B cell (primary cell): ENCODE measurements around the gene SPTBN2. TPM values are rescaled to one million over a fixed set of nuclear protein-coding genes. Genes with fewer than 3 reads are reported as not detected.

ENCODE experiments used
- ATAC-seq: fragments of 200-7000 bp; cut with Tn5 transposase; one replicate; pipeline ENCODE4 v1.10.0; 2021; ENCODE audit warnings: low read depth, mild to moderate bottlenecking, moderate number of reproducible peaks, moderate library complexity
- CTCF ChIA-PET: fragments of 350-600 bp; sonication (Branson Sonifier 250); formaldehyde crosslinking; loops from one replicate; lab custom pipeline; 2021; ENCODE audit warnings: antibody characterized with exemption, inconsistent platforms; lab: Charles Lee
- POLR2A ChIA-PET: fragments of 350-600 bp; sonication (Branson Sonifier 250); formaldehyde crosslinking; loops from one replicate; lab custom pipeline; 2021; ENCODE audit warnings: antibody characterized with exemption; lab: Charles Lee
- DNase-seq: peaks from one replicate; pipeline ENCODE4 v3.0.0; 2013
- H2AFZ ChIP-seq: 2 replicates; pipeline ENCODE4 v1.6.1; 2012; ENCODE audit warnings: mild to moderate bottlenecking, low read depth, low read length; ENCODE audit not compliant: insufficient read depth, poor library complexity, severe bottlenecking
- H3K27ac ChIP-seq, 2 donors: 1 replicate in 1 of 2; 2 replicates in 1 of 2; pipeline ENCODE4 v1.5.1; 2012 to 2013; ENCODE audit warnings: low read length in 2 of 2, mild to moderate bottlenecking in 2 of 2, moderate library complexity in 1 of 2
- H3K27me3 ChIP-seq, 4 experiments: fragments of 200-600 bp in 1 of 4; sonication (generic) in 1 of 4; replicated peaks in 1 of 4; 1 replicate in 2 of 4; 2 replicates in 2 of 4; pipeline versions ENCODE4 v1.6.1 to v1.7.0; 2013 to 2016; ENCODE audit warnings: low read length in 3 of 4, mild to moderate bottlenecking in 2 of 4, mixed read lengths in 1 of 4, moderate library complexity in 1 of 4; ENCODE audit not compliant: insufficient read depth in 4 of 4, control insufficient read depth in 3 of 4; ENCODE audit errors: control extremely low read depth in 1 of 4
- H3K36me3 ChIP-seq, 2 experiments: replicated peaks in 1 of 2; 1 replicate in 1 of 2; 2 replicates in 1 of 2; pipeline versions ENCODE4 v1.6.1 to v1.7.1; 2013; ENCODE audit warnings: low read length in 1 of 2; ENCODE audit not compliant: insufficient read depth in 2 of 2, control insufficient read depth in 1 of 2; ENCODE audit errors: control extremely low read depth in 1 of 2, extremely low read depth in 1 of 2
- H3K4me1 ChIP-seq, 2 donors: fragments of 200-600 bp in 1 of 2; sonication (generic) in 1 of 2; 1 replicate in 1 of 2; 2 replicates in 1 of 2; pipeline versions ENCODE4 v1.5.1 to v1.6.1; 2013 to 2017; ENCODE audit warnings: low read length in 2 of 2; ENCODE audit not compliant: control insufficient read depth in 2 of 2, insufficient read depth in 2 of 2
- H3K4me2 ChIP-seq: replicated peaks from 2 replicates; pipeline ENCODE3; 2012; ENCODE audit warnings: mild to moderate bottlenecking, low read depth, low read length; ENCODE audit not compliant: poor library complexity, severe bottlenecking
- H3K4me3 ChIP-seq, 5 experiments: fragments of 200-600 bp in 1 of 5; sonication (generic) in 1 of 5; 1 replicate in 3 of 5; 2 replicates in 2 of 5; pipeline versions ENCODE4 v1.5.1 to v1.7.0; 2011 to 2016; ENCODE audit warnings: low read length in 4 of 5, mild to moderate bottlenecking in 4 of 5, low read depth in 2 of 5, control low read depth in 1 of 5, moderate library complexity in 1 of 5; ENCODE audit not compliant: insufficient read depth in 1 of 5; ENCODE audit errors: control extremely low read depth in 1 of 5, extremely low read depth in 1 of 5
- H3K79me2 ChIP-seq: fragments of 200-600 bp; sonication (generic); one replicate; pipeline ENCODE4 v1.6.0; 2016; ENCODE audit warnings: low read length; ENCODE audit not compliant: control insufficient read depth, insufficient read depth
- H3K9ac ChIP-seq: fragments of 200-600 bp; sonication (generic); 2 replicates; pipeline ENCODE4 v1.6.1; 2017; ENCODE audit warnings: mild to moderate bottlenecking, low read length, moderate library complexity
- H3K9me3 ChIP-seq, 3 donors: one replicate each; pipeline versions ENCODE4 v1.6.1 to v1.7.1; 2013; ENCODE audit warnings: low read length in 2 of 3; ENCODE audit not compliant: control insufficient read depth in 2 of 3, insufficient read depth in 1 of 3; ENCODE audit errors: control extremely low read depth in 1 of 3
- H4K20me1 ChIP-seq: 2 replicates; pipeline ENCODE4 v1.6.0; 2012; ENCODE audit warnings: mild to moderate bottlenecking, low read length; ENCODE audit not compliant: insufficient read depth, control insufficient read depth, poor library complexity, severe bottlenecking
- H3K27ac Mint-ChIP-seq: one replicate; pipeline ENCODE4 v1.8.0; 2021; ENCODE audit warnings: mixed read lengths
- H3K27me3 Mint-ChIP-seq: one replicate; pipeline ENCODE4 v1.8.0; 2021; ENCODE audit warnings: mixed read lengths
- H3K4me1 Mint-ChIP-seq: one replicate; pipeline ENCODE4 v1.8.0; 2021; ENCODE audit warnings: mixed read lengths
- H3K4me3 Mint-ChIP-seq: one replicate; pipeline ENCODE4 v1.8.0; 2021; ENCODE audit warnings: mixed read lengths
- H3K9me3 Mint-ChIP-seq: one replicate; pipeline ENCODE4 v1.8.0; 2022; ENCODE audit warnings: mixed read lengths; ENCODE audit not compliant: insufficient read depth
- EZH2 ChIP-seq: IDR thresholded peaks from 2 replicates; pipeline ENCODE4 v1.6.1; 2012; ENCODE audit warnings: borderline replicate concordance, low read depth, mild to moderate bottlenecking, moderate library complexity, low read length; ENCODE audit not compliant: insufficient read depth, poor library complexity, severe bottlenecking
- WGBS: methylation state at CpG from one replicate; pipeline ENCODE4 v1.1.5; 2013; ENCODE audit warnings: missing lambda C conversion rate; ENCODE audit not compliant: insufficient coverage; 5-methylcytosine and 5-hydroxymethylcytosine counted together
- intact Hi-C: fragments of 100-400 bp; cut with micrococcal nuclease; formaldehyde crosslinking; loops from one replicate; pipeline ENCODE4 v1.10.0; 2022
- polyA plus RNA-seq: library from polyadenylated mRNA; depleted of rRNA; stranded (reverse); fragments of >200 nt; gene quantifications from 2 replicates; pipeline ENCODE4 v1.2.3, GENCODE V29; 2012
- total RNA-seq, 2 donors: library from RNA; stranded (reverse); fragments of 120-200 nt in 1 of 2; gene quantifications; 1 replicate in 1 of 2; 2 replicates in 1 of 2; pipeline versions ENCODE4 v1.2.3 to v1.2.4, GENCODE V29; 2013 to 2022
- TF ChIP-seq, protein P1 (sequence below): fragments of 200-600 bp; IDR thresholded peaks from one replicate; pipeline ENCODE4 v1.8.0; 2022; ENCODE audit warnings: antibody characterized with exemption, mild to moderate bottlenecking

SPTBN2 gene
- total and polyA plus RNA-seq, 2 donors (not counting 1 experiment from before 2014, with no cell fraction given): 0.67 to 1.2 TPM

DNA sequence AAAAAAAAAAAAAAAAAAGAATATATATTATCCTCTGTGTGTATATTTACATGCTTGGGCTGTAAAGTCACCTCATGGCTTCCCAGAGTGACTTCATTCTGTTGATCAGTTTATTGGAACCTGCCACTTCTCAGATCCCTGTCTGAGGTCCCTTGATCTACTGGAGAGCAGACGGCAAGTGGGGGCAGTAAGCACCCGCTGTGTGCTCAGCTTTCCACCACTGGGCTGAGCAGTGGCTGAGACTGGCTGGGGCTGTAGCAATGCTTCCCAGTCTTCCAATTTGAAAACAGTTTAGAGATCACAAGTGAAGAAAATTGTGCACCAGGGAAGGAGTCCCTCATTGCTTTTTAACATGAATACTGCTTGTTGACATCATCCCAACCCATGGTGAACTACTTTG lies 44.4 kb downstream of the SPTBN2 start:
- DNase-seq (no peak), ATAC-seq (no peak)
- no peaks in the 10 kb centered on the region for H3K36me3 ChIP-seq
- H3K27ac ChIP-seq: no peak overlapping the region
- H3K4me2 ChIP-seq: no peak overlapping the region
- no peak overlapping the region for H3K4me3 ChIP-seq
- CTCF ChIA-PET: interaction anchor here (1.4 kb wide), 1 partner anchor 107 kb away, joined by 5 read pairs; no protein-coding TSS in a partner anchor
- Mint-ChIP-seq H3K4me1 (no peaks in the 10 kb centered on the region), H3K4me3 (no peak overlapping the region), H3K27ac (no peak overlapping the region), H3K9me3 (no peaks in the 10 kb centered on the region), H3K27me3 (no peaks in the 10 kb centered on the region)
- H4K20me1 ChIP-seq: no peaks in the 10 kb centered on the region
- no peaks in the 10 kb centered on the region for H3K27me3 ChIP-seq
- TF ChIP-seq EZH2: no peak
- TF ChIP-seq, protein P1, sequence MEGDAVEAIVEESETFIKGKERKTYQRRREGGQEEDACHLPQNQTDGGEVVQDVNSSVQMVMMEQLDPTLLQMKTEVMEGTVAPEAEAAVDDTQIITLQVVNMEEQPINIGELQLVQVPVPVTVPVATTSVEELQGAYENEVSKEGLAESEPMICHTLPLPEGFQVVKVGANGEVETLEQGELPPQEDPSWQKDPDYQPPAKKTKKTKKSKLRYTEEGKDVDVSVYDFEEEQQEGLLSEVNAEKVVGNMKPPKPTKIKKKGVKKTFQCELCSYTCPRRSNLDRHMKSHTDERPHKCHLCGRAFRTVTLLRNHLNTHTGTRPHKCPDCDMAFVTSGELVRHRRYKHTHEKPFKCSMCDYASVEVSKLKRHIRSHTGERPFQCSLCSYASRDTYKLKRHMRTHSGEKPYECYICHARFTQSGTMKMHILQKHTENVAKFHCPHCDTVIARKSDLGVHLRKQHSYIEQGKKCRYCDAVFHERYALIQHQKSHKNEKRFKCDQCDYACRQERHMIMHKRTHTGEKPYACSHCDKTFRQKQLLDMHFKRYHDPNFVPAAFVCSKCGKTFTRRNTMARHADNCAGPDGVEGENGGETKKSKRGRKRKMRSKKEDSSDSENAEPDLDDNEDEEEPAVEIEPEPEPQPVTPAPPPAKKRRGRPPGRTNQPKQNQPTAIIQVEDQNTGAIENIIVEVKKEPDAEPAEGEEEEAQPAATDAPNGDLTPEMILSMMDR: no peak
- POLR2A ChIA-PET: interaction anchor here (0.6 kb wide), 1 partner anchor 59 kb away, joined by 5 read pairs; no protein-coding TSS in a partner anchor
- H3K9ac ChIP-seq: no peak overlapping the region
- H3K4me1 ChIP-seq: no peaks in the 10 kb centered on the region
- intact Hi-C loops: no loop called here
- H2AFZ ChIP-seq: no peak overlapping the region
- H3K79me2 ChIP-seq: no peaks in the 10 kb centered on the region
- no peaks in the 10 kb centered on the region for H3K9me3 ChIP-seq
- WGBS: 88% methylated on average over 2 of the region's 2 CpGs

DNA sequence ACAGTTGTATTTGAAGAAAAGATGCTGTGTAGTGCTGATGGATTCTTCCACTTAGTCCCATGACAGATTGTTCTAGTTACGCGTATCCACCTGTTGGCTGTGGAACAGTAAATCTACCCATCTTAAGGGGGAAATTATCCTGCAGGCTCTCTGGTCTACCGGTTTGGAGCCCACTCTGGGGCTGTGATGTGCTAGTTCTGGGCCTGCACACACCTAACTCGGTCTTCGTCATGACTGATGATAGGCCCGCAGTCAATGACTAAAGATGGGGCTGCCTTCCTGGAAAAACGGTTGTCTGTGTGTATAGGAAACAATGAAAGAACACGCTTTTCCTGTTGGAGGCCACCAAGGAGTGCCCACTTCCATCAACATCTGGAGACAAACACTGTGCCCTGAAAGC lies 45.1 kb downstream of the SPTBN2 start:
- Histone ChIP-seq H2AFZ (no peak overlapping the region), H3K27me3 (no peaks in the 10 kb centered on the region), H3K4me2 (no peak overlapping the region), H3K9ac (no peak overlapping the region), H3K9me3 (no peaks in the 10 kb centered on the region), H3K4me1 (no peaks in the 10 kb centered on the region), H3K27ac (no peak overlapping the region), H3K36me3 (no peaks in the 10 kb centered on the region), H3K4me3 (no peak overlapping the region), H4K20me1 (no peaks in the 10 kb centered on the region), H3K79me2 (no peaks in the 10 kb centered on the region)
- no peak overlapping the region for H3K27ac Mint-ChIP-seq
- H3K9me3 Mint-ChIP-seq: no peaks in the 10 kb centered on the region
- no peaks in the 10 kb centered on the region for H3K27me3 Mint-ChIP-seq
- H3K4me1 Mint-ChIP-seq: no peaks in the 10 kb centered on the region
- no peak for ATAC-seq
- intact Hi-C loops: no loop called here
- POLR2A ChIA-PET: no interaction called here
- CTCF ChIA-PET: interaction anchor here (8.0 kb wide), 1 partner anchor 103 kb away, joined by 301 read pairs; no protein-coding TSS in a partner anchor
- TF ChIP-seq EZH2: no peak
- TF ChIP-seq, protein P1: no peak
- 100% methylated on average over 3 of the region's 8 CpGs for WGBS
- no peak for DNase-seq
- H3K4me3 Mint-ChIP-seq: no peak overlapping the region
